Ammon's horn (tissue), 1 donor: Measurements from ENCODE around the gene GOLGA8J.
"Not testable (repeated sequence)": the region's sequence is repeated elsewhere in the genome, so short reads cannot be mapped to it uniquely, and the experiment has no call there.

Source experiments
- DNase-seq: peaks from one replicate; pipeline ENCODE4 v3.0.0-alpha.2; 2016; ENCODE audit warnings: low spot score

The GOLGA8J gene

DNA sequence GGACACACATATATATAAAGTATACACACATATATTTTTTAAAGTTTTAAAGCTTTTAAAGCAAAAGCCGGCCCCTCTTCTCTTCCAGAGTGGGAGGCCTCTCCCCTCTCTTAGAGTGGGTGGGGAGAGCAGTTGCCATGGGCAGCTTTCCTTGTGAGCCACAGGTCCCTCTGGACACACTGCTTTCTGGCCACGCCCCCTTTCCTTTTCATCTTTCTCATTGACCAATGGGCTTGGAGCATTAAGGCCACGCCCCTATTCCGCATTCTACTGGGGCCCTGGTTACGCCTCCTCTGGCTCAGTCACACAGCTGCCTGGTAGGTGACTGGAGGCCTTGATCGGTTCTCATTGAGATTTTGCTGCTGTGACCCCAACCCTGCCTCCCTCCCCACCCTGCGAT lies at the start of gene GOLGA8J:
GOLGA8J (plus strand) TSS at position 301 of the 400 bp plus-strand sequence; CDS start at position 399, 98 bp downstream.
- not testable (repeated sequence) for DNase-seq

DNA sequence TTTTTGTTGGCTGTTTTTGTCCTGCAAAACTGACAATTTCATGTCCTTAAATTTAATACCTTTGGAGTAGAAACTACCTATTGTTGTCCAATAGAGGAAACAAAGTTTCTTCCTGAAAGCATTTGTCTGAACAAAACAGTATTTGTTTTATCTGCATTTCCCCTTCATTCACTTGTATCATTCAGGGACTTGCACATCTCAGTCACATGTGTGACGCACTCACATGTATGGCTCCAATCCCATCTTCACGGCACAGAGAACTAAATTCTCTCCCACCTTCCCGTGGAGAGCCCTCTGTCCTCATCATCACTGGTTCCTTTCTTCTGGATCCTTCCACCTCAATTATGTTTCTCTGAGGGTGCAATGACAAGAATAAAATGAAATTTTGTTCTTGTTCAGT lies 49.5 kb upstream of the GOLGA8J start:
- peak; percentile 20 for DNase-seq

DNA sequence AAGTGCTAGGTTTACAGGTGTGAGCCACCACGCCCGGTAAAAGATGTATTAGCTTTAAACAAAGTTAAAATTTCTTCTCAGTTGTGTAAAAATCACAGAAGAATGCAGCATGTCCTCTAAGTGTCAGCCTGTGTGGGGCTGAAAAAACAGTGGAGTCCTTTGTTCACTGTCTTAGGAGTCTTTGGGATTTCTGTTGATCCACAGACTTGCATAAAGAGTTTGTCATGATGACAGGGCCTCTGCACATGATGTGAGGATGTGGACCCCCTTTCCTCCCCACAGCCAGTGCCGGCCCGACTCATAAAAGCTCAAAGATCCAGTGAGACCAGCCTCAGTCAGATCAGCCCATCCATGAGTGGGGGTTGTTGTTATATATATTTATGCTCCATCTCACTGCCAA lies 49.0 kb upstream of the GOLGA8J start:
- DNase-seq = peak; percentile 49

DNA sequence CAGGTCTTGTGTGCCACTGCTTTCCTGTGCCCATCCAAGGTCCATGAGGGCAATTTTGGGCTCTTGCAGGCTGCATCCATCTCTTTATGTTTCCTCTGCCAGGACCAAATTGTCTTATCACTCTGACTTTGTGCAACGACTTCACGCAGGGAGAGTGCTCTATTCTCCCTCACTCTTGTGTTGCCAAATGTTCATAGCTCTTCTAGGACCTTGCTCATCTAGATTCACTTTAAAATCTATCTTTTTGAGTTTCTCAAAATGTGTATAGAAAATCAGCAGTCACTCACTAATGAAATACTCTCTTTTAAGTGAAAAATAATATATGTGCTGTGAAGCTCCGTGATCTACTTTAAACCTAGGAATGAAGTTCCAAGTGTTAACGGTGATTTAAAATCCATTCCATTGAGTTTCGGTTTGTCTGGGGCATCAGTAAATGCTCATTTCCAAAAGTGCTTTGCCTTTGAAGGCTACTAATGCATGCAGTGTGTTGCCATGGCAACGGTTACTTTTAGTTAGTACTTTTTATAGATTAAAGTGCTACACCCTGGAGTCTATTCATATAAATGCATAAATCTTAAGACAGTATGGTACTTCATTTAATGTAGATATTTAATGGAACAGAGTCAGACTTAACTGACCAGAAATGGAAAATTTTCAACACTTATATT lies 46.6 kb upstream of the GOLGA8J start:
- DNase-seq = peak; percentile 30

DNA sequence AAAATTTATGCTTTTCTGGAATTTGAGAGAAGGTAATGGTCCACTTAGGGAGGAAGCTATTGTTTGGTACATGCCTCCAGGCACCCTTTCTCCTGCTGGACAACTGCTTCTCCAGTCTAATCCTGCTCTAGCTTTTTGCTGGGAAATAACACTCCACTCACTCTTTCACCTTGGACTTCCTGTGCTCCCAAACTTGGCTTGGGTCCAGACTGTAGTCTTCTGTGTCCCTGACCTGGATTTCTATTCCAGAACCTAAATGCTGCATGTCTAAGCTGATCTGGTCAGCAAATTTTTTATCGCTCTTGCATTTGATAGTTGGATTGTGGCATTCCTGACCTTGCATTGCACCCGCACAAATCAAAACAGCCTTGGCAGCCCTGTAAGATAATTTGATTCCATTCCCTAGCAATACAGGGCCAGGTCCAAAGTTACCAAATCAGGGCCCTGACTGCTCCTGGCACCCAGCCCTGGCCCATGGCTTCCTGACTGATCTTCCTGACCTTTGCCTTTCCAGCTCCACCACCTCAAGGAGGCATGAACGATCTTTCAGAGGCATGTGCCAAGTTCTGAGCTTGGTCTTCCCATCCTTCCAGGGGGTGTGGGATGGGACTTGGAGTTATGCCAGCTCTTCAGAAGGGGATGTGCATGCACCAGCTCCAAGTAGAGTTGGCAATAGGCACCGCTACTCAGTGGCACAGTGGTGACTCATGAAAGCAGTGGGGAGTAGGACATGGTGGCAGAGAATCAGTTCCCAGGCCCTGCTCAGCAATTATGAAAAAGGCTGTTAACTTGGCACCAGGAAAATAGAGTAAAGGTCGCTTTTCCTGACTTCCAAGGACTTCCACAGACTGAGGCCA lies 43.9 kb upstream of the GOLGA8J start:
- peak; percentile 83 for DNase-seq

GRCh38 chr15:30041868-30042267 lies 40.9 kb upstream of the GOLGA8J start:
- peak; percentile 44 for DNase-seq

- no peak for DNase-seq
These were observed 40.2 kb upstream of the GOLGA8J start for GRCh38 chr15:30042556-30042955.

DNA sequence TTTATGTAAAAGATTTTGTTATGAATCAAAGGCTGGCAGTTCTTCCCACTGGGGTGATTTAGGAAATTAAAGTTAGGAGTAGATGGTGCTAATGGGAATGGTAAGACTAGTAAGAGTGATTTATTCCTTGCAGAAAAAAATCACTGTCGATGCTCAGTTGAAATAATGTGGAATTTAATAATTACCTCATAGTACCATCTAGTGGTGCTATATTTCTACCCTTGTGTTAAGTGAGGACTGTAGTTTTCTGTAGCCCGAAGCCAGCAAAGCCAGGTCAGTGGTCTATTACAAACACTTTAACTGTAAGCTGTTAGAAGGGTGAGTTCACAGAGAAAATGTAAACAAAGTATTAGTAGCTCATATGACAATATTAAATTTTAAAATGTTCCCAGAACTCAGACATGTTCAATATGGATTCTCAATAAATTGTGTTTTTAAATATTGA lies 39.5 kb upstream of the GOLGA8J start:
- peak; percentile 78 for DNase-seq

- DNase-seq = no peak
These were observed 38.4 kb upstream of the GOLGA8J start for GRCh38 chr15:30044377-30044776.

- not testable (repeated sequence) for DNase-seq
These were observed 37.9 kb upstream of the GOLGA8J start for GRCh38 chr15:30044826-30045225.

- DNase-seq = not testable (repeated sequence)
These were observed 37.3 kb upstream of the GOLGA8J start for GRCh38 chr15:30045248-30046041.

GRCh38 chr15:30046430-30046829 lies 36.3 kb upstream of the GOLGA8J start:
- no peak for DNase-seq

- DNase-seq = no peak
These were observed 27.2 kb upstream of the GOLGA8J start for GRCh38 chr15:30055604-30056003.

DNA sequence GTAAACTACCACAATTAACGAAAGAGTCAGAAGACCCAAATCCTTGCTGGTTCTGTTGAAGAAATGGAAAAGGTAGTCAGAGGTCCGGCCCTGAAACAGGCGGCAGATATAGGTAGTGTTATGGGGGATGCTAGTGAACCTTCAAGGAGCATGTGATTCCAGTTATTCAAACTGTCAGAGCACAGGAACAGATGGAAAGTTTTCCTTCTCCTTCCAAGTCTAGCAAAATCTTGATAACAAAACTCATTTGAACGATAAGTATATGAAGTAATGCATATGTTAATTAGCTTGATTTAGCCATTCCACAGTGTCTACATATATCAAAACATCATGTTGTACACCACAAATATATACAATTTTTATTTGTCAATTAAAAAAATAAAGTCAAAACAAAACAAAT lies 26.6 kb upstream of the GOLGA8J start:
- no peak for DNase-seq

DNA sequence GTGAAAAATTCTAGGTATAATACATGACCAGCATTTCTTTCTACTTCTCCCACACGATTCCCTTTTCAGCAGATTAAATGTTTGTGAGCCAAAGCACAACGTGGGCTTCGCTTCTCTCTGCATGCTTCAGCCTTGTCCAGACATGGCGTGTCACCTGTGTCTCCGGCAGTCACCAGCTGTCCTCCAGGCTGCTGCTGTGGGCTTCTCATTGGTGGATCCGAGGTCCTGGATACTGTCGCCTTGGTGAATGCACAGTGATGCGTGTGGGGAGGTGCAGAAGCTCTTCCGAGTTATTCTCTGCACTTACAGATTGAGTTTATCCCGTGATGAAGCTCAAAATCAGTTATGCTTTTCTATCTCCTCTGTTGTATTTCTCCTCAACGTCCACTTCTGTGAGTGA lies 23.0 kb upstream of the GOLGA8J start:
- peak; percentile 71 for DNase-seq

- DNase-seq = no peak
These were observed 19.9 kb upstream of the GOLGA8J start for GRCh38 chr15:30062881-30063280.

GRCh38 chr15:30063835-30064546 lies 18.8 kb upstream of the GOLGA8J start:
- DNase-seq = no peak

DNA sequence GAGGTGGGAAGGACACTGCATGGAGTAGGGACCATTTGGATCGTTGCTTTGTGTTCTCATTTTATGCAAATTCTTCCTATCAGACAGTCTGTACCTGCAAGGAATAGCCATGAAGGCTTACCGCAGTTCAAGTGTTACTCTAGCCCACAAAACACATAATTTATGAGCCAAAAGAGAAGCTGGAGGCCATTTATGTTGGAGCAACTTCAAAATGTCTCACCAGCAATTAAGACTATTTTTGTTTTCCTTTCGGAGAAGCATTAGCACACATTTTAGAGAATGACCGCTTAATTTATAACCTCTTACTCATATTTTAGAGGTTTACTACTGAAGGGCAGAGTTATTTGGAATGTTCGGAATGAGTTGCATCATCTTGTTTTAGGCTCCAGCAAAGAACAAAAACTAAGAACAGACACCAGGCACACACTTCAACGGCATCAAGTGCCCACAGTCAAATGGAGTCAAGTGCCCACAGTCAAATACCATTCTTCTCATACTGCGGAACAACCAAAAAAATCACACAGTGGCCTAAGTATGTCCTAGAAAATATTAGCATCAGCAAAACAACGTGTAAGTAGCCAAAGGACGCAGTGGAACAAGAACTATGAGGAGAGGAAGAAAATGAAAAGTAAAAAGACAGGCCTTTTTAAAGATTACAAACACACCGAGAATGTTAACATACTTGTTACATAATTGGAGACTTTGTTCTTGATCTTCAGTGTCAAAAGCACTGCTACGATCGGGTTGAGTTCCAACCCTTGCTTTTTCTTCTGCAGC lies 17.5 kb upstream of the GOLGA8J start:
- DNase-seq = peak; percentile 43

- no peak for DNase-seq
These were observed 14.4 kb upstream of the GOLGA8J start for GRCh38 chr15:30068326-30068725.

DNA sequence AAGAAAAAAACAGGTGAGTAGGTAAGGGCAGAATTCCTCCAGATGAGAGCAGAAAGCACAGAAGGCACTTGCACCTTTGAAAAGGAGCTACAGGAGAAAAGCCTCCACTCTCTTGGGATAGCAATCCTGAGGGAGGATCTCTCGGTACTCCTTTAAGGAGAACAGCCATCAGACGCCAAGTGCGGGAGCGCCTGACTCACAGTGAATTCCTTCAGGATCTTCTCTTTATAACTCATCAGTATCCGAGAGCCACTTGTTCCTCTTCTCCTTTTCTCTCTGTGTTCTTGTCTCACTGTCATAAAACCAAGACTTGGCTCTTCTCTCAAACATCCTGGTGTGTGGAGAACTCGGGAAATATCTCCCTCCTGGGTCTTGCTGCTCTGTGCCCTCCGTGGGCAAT lies 10.1 kb upstream of the GOLGA8J start:
- DNase-seq = no peak

- DNase-seq = no peak
These were observed 8.8 kb upstream of the GOLGA8J start for GRCh38 chr15:30073915-30074314.
